OCI-LY7 (cell line): ENCODE data around the gene ZNF532.

ENCODE experiments used
- EZH2phosphoT487 ChIP-seq: fragments of 200-600 bp; sonication (generic); IDR thresholded peaks from 2 replicates; pipeline ENCODE4 v1.6.1; 2018; ENCODE audit warnings: low read depth, borderline replicate concordance, mild to moderate bottlenecking, mixed run types, antibody characterized with exemption, low read length, moderate library complexity, mixed read lengths
- TF ChIP-seq, protein P1 (sequence below): fragments of 200-600 bp; sonication (generic); conservative IDR thresholded peaks from 2 replicates; pipeline ENCODE4 v1.5.1; 2014; ENCODE audit warnings: mild to moderate bottlenecking, antibody characterized with exemption, low read length, moderate library complexity, mixed read lengths

DNA sequence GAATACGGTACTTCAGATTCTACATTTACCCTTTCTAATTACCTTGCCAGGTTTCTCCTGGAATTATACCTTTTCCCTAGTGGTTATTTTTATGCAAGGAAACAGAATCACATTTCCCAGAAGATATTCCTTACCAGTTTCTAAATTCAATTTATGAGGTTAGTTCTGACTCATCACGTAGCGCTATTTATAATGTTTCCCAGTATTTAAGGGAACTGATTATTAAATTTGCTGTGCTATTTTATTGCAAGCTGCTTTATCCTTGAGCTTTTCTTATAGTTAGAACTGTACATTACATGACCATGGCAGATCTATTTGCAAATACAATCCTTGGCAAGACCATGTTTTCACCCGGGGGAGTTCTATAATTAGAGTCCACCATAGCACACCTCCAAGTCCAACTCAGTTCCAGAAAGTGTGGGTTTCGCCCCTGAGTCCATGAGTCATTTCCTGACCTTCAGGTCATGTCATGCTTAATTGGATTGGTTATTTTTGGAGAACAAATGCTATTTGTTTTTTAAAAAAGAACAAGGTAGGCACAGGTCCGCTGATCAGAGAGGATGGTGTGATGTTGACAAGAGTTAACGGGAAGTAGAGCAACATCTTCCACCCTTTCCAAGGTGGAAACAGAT lies 126.6 kb downstream of the ZNF532 start:
- TF ChIP-seq, protein P1, sequence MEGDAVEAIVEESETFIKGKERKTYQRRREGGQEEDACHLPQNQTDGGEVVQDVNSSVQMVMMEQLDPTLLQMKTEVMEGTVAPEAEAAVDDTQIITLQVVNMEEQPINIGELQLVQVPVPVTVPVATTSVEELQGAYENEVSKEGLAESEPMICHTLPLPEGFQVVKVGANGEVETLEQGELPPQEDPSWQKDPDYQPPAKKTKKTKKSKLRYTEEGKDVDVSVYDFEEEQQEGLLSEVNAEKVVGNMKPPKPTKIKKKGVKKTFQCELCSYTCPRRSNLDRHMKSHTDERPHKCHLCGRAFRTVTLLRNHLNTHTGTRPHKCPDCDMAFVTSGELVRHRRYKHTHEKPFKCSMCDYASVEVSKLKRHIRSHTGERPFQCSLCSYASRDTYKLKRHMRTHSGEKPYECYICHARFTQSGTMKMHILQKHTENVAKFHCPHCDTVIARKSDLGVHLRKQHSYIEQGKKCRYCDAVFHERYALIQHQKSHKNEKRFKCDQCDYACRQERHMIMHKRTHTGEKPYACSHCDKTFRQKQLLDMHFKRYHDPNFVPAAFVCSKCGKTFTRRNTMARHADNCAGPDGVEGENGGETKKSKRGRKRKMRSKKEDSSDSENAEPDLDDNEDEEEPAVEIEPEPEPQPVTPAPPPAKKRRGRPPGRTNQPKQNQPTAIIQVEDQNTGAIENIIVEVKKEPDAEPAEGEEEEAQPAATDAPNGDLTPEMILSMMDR, result no peak
- no peak for TF ChIP-seq EZH2phosphoT487
